LoVo (cell line): Measurements from ENCODE around the gene GBA2.

ENCODE experiments used
- DNase-seq: peaks from one replicate; pipeline ENCODE4 v3.0.0-alpha.2; 2016; ENCODE audit warnings: low spot score

GBA2 gene

DNA sequence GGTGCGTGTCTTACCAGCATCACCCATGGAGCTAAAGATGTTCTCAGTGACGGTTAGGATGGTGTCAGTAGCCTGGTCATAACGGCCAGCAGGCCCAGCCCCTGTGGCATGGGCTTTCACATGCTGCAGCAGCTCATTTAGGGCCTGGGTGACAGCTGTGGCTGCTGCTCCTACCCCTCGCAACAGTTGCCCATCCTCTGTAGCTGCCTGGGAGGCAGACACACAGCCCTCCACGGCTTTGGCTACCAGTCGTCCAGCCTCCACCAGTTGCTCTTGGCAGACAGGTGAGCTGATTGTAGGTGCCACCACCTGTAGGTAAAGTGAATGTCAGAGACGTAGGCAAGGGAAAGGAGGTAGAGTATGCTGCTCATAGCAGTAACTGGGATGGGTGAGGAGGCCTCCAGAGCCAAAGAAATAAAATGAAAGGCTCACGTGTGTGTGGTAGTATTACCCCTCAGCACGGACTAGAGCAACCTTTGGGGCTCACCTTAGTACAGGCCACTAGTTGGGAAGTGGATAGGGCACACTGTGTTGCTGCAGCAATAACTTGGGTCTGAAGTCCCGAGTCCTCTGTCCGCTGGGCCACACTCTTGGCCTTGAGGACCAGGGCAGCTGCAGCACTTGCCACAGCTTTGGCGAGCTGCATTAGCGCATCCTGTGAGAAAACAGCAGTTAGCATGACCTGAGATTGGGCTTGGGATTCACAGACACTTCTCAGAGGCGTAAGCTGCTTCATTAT lies 31.7 kb downstream of the GBA2 start:
- DNase-seq: no peak

DNA sequence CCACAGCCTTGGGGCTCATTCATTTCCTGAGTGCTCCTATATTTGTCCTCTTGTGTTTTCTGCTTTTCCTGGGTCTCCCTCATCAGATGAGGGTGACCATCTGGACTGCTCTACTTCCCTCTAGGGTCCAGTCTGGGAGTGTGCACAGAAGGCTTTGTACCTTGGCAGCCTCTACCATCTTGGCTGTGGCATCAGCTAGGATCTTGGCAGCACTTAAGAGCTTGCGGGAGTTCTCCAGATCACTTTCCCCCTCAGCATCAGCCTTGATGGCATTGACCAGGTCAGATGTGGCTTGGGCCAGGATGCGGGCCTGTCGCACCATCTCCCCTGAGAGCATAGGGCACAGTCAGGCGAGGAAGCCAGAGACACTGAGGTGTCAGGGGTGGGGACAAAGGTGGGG lies 32.8 kb downstream of the GBA2 start:
- DNase-seq: no peak

DNA sequence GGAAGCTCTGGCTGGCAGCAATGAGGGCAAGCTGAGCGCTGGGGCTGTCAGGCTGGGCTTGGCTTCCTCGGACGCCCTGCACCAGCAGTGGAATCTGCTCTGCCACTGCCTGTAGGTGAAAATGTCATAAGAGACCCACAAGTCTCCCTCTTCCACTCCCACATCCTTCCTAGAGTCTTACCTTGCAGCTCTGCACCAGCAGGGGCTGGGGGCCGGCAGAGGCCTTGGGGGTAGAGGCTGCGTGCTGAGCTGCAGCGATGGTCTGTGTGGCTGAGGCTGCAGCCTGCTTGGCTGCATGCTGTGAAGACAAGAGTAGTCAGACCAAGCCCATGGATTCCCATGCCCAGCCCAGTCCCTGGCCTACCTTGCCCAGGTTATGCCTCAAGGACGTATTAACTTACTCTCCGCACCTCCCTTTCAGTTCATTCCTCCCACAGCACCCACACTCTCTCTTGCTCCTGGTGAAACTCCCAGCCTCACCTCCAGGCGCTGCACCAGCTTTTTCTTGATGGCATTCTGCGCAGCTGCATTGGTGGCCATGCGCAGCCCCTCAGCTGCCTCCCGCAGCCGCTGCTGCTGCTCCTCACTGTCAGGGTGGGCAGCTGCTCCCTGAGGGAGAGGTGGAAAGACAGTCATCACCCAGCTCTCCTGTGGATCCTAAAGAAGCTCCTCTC lies 34.3 kb downstream of the GBA2 start:
- DNase-seq: no peak

DNA sequence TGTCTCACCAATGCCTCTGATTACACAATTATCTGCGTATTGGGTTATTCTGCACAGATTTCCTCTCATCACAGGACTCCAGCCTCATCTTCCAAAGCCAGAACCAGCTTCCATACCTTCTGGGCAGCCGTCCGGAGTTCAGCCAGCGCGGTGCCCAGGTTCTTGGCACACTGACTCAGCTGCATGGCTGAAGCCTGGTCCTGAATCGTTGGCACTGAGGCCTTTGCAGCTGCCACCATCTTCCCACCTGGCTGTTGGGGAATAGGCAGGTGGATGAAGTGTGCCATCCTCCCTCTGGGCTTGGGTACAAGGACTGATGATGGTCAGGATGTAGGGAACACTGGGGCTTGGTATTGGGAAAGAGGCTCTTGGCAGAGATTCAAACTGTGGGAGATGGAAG lies 34.9 kb downstream of the GBA2 start:
- no peak for DNase-seq

DNA sequence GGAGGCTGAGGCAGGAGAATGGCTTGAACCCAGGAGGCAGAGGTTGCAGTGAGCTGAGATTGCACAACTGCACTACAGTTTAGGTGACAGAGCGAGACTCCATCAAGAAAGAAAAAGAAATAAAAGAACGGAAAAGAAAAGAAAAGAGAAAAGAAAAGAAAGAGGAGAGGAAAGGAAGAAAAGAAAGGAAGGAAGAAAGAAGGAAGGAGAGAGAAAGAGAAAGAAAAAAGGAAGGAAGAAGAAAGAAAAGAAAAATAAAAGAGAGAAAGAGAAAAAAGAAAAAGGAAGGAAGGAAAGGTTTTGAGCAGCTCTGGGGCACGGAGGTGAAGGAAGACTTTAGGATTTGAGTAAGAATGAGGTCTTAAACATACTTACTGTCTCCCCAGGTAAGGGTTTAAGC lies 35.5 kb downstream of the GBA2 start:
- no peak for DNase-seq

DNA sequence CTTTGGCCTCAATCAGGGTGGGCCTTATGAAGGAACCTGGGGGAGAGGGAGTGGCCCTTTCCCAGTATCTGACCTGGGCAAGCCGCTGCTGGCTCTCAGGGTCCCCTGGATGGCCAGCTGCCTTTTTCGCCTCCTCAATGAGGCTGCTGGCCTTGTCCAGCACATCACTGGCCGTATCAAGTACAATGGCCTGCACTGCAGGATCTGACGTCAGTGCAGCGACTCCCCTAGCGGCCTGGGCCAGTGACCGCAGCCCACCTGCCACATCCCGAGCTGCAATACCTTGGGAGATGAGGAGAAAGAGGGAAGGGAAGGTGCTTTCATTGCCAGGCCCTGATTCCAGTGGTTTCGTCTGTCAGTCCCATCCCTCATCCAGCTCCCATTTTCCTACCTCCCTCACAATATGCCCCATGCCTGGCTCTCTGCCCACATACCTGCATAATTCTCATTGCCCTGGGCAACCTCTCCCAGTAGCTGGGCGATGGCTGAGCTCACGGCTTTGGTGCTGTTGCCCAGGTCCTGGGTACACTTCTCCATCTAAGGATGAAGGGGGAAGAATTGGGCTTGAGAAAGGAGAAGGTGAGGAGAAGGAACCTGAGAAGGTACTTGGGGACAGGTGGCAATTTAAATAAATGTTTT lies 36.1 kb downstream of the GBA2 start:
- no peak for DNase-seq

DNA sequence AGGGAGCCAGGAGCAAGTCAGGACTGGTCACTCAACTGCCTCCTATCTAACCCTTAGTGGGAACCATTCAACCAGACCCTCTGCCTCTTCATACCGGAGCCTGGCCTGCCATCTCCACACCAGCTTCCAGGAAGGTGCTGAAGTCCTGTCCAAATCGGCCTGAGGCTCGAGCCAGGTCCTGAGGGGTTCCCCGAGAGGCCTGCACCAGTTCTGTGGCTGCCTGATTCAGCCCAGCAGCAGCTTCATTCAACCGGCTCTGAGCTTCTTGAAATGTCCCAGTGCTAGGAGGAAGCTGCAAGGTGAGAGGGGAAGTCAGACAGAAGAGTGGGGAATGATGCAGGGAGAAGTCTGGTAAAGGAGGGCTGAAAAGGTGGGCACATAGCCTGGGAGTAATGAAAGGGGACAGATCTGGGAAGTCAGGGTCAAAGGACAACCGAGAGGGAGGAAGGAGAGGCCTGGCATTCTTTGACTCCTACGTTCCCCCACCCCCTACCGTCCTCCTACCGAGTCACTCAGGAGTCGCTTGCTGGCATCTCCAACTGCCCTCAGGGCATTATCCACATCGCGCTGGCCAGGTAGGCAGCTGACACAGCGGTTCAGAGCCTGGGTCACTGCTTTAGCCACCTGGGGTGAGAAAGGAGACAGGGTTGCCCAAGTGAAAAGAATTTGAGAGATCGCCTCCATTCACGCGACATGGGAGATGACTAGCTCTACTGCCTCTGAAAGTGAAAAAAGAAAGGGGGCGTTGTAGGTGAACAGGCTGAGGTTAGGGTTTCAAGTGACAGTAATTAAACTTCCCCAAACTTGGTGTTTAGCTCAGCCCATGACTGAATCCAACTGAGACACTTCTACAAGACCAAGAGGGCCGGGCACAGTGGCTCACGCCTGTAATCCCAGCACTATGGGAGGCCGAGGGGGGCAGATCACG lies 37.3 kb downstream of the GBA2 start:
- no peak for DNase-seq

DNA sequence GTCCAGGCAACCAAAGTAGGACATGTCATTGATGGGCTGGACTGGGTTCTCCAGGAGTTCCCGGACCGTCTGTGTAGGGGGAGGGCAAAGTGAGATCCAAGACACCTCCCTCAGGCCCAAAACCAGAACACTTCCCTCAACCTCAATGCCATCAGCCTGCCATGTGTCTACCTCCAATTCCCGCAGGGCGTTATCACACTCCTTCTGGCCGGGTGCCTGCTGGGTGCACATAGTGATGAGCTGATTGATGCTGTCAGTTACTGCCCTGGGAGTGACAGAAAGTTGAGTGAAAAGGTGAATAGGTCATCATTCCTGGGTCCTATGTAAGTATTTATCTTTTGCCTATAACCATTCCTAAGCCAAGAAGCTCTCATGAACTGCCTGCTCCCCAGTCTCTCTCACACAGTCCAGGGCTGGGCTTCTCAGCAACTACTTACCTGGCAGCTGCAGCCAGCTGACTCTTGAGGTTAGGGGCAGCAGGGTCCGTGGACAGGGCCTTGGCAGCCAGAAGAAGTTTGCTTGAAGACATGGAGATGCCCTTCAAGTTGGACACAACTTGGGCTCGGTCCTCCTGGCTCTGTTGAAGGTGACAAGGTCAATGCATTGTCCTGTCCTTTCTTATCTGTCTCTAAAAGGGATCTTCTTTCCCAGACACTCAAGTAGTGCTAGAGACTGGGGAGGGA lies 38.1 kb downstream of the GBA2 start:
- no peak for DNase-seq

DNA sequence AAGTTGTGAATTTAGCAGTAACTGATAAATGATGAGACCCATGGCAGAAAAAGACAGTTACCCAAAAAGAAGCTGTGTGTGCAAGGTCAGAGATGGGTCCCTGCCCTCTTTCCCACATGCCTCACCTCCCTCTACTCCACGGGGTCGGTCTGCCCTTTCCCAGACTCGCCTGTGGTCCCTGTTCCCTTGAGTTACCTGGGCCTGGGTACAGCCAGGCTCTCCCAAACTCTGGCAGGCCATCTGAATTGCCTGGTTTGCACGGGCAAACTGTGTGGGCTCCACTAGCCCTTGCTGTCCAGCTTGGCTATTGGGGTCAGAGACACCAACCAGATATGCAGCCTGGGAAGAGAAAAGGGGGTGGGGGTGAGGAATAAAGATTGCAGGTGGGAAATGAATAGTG lies 40.9 kb downstream of the GBA2 start:
- DNase-seq: no peak

DNA sequence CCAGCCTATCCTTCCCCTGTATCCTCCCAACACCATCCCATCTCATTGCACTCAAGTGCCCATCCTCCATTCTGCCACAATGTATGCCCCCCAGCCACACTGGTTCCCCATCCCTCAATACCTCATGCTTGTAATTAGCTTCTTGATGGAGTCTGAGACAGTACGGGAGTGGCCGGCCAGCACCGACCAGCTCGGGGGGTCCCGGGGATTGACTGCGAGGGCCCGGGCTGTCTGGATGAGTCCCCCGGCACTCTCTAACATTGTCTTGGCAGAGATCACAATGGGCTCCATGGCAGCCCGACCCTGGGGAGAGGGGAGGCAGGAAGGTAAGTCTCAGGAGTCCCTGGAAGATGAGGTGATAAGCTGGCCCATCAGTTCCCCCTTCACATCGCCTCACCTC lies 42.1 kb downstream of the GBA2 start:
- no peak for DNase-seq

DNA sequence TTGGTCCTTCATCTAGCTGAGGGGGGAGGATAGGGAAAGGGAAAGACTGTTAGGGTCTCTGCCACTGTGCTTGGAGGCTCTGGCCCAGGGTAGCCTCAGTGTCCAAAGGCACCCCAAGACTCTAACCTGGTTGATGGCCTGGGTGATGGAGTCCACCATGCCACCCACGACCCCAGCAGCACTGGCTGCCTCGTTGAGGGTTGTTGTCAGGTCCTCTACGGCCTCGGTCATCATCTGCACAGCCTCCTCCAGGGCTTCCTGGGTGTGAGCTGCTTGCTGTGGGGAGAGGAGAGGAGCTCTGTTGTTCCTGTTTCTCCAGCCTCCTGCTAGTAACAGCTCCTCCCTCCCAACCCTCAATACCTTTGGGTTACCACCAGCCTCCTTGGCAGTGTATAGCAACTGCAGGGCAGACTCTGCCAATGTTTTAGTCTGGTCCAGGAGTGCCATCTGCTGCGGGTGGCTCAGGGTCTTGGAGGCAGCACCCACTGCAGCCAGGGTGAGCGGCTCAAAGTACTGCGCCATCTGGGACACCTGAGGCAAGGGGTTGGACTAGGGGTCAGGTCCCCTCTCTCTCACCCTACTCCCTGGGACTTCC lies 43.1 kb downstream of the GBA2 start:
- no peak for DNase-seq

DNA sequence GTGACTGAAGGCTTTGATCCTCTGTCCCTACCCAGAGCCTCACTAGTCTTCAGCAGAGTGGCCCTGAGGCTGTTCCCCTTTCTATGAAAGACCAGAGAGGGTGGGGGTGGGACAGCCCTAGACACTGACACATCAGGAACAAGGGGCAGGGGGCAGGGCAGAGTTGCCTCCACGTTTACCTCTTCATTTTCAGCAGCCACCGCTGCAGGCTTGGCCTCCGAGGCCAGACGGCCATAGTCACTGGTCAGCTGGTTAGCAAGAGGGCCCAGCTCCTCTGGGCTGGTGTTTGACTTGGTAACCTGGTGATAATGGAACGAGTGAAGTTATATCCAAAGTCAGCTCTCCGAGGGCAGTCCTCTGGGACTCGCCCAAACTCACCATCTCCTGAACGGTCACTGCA lies 43.7 kb downstream of the GBA2 start:
- no peak for DNase-seq

DNA sequence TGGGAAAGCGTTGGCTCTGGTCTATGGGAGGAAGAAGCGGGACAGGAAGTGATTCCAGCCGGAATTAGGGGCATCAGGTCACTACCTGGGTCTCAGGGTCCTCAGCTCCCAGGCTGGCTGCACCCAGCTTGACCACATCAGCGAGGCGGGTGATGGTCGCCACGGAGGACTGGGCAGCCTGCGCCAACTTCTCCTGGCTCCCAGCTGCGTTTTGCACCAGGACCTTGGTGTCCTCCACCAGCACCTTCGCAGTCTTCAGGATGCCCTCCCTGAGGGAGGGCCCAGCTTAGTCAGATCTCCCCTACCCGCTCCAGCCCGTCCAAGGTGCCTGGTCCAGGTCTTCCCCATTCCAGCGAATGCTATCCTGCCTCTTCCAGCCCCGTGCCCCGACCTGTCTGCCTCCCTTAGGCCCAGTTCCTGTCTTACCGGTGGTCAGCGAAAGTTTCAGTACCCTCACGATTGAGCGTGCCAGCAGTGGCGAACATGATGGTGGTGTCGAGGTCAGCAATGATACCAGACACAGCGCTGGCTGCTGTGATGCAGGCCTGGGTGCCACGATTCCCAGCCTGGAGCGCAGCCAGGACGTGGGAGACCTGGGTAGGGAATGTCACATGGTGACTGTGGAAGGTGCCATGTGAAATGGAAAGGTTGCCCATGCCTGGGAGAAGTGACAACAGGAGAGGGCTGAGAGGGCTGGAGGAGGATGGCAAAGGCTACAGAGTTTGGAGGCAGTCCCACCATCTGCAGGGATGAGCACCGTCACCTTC lies 44.9 kb downstream of the GBA2 start:
- DNase-seq: no peak

DNA sequence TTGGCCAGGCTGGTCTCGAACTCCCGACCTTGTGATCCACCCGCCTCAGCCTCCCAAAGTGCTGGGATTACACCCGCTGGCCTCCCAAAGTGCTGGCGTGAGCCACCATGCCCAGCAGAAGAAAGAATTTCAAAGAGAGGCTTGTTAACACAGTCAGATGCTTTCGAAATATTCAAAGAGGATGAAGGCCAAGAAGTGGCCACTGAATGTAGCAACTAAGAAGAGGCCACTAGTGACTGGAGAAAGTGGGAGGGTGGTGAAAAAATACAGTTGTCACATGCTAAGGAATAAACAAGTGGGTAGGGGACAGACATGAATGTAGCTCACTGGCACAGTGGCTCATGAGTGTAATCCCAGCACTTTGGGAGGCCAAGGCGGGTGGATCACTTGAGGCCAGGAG lies 46.3 kb downstream of the GBA2 start:
- DNase-seq: no peak

DNA sequence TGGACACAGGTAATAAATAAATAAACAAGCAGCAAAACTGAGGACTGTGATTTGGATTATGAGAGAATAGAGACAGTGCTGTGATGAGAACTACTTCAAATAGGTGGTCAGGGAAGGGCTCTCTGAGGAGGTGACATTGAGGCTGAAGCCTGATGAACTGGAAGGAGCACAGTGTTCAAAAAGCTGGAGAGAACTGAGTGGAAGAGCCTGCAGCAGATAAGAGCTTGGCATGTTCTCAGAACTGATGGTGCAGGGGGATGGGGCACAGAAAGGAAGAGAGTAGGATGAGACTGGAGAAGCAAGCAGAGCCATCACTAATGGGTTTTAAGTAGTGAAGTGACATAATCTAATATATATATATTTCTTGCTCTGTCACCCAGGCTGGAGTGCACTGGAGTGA lies 48.1 kb downstream of the GBA2 start:
- no peak for DNase-seq

DNA sequence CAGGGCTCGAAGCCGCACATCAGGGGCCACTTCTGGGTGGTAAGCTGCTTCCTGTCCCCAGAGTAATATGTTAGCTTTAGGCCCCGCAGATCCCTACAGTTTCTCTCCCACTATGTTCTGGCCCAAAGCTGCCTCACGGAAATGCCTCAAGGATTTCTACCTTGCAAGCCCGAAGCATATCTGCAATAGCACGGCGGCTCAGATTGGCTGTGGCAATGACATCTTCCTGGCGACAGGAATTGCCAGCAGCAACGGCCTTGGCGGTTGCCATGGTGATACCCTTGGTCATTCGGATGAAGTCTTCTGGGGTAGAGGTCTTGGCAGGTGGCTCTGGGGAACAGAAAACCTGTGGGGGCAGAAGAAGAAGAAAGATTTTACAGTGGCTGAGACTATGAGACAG lies 49.0 kb downstream of the GBA2 start:
- DNase-seq: no peak

DNA sequence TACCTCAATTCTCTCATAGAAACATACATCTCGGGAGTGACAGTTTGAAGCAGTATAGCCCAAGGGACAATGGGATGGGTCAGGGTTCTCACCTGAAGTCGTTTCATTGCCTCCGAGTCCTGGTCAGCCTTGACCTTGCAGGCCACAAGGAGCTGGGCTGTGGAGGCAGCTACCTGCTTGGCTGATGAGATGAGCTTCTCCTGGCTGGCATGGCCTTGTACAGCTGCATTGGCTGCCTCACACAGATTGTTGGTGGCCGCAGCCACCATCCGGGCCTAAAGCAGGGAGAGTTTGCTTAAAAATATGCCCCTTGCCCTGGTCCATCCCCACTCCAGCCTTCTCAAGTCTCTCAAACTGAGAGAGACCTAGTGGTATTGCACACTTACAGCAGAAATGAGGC lies 50.8 kb downstream of the GBA2 start:
- DNase-seq: no peak

DNA sequence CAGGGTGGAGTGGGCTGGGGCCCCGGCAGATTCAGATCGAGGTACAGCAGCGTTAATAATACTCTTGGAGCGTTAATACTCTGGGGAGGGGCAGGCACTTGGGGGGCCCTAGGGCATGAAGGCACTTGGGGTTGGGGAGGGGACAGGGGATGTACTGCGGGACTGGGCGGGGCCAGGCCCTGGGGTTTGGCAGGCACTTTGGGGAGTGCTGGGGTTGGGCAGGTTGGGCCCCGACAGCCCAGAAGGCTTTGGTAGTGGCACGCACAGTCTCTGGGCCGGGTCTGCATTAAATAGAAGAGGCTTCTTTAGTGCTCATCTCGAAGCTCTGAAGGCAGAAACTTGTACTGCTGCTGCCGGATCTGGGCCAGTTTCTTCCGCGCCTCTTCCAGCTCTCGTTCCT lies 51.5 kb downstream of the GBA2 start:
- DNase-seq: no peak

DNA sequence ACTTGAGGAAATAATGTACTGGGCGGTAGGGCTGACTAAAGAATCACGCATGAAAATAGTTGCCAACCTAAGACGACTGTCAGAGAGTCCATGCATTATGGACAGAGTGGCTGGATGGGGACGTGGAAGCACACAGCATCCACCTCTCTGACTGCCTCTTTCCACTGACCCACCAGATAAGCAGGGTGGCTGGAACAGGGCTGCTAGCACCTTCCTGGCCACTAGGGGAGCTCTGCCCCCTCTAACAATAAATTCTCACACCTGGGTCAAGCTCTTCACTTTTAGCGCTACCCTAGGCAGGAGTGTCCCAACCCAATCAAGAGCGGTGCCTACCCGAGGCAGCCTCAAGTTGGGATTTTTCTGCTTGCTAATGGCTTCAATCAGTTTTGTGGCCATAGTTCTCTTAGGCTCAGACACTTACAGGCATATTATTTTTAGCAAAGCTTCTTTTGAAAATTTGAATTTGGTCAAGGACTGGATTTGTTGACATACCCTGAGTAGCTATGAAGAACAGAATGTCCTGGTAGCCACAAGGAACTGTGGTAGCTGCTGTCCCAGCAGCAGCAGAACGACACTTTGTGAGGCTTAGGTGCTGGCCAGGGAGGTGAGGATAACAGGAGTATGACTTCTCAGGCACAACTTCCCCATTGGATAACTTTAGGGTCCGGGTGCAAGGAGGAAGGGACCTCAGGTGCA lies 52.4 kb downstream of the GBA2 start:
- peak; percentile 65 for DNase-seq

DNA sequence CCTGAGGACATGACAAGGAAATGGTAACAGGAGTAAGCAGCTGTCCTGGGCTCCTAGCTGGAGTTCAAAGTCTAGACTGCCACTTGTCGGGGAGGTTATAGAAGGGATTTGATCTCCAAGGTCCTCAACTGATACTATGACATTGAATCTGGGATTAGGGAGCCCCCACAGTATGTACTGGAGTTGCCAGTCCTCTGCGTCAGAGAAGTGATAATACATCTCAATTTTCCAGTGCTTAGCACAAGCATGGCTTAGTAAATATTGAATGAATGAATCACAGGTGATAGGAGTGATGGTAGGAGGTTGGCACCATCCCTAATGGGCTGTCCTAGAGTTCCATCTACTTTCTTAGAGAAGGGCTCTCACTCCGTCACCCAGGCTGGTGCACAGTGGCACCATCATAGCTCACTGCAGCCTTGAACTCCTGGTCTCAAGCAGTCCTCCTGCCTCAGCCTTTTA lies 53.1 kb downstream of the GBA2 start:
- DNase-seq: no peak
